C4-2B (cell line): Measurements from ENCODE around the gene OTULINL.

ENCODE experiments used
- ZFX ChIP-seq: fragments of 450-650 bp; IDR thresholded peaks from 2 replicates; pipeline ENCODE4 v1.6.1; 2017
- TF ChIP-seq, protein P1 (sequence below): fragments of 450-650 bp; conservative IDR thresholded peaks from 2 replicates; pipeline ENCODE4 v1.5.1; 2017; ENCODE audit warnings: mild to moderate bottlenecking

DNA sequence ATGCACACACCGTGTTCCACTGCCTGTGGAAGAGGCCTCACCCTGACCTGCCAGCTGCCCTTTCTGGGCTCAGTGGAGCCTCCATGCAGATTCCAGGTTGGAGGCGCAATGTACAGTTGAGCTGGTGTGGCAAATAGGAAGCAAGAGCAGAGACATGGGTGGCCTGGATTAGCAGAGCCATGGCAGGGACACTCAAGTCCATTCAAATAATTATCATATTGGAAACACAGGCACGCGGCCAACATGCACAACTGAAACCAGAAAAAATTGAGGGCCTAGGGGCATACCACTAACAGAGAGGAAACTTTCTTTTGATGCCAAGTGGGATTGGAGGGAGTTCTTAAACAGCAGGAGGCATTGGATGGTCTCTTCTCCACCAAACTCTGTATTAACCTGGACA lies 35.8 kb downstream of the OTULINL start:
- TF ChIP-seq, protein P1, sequence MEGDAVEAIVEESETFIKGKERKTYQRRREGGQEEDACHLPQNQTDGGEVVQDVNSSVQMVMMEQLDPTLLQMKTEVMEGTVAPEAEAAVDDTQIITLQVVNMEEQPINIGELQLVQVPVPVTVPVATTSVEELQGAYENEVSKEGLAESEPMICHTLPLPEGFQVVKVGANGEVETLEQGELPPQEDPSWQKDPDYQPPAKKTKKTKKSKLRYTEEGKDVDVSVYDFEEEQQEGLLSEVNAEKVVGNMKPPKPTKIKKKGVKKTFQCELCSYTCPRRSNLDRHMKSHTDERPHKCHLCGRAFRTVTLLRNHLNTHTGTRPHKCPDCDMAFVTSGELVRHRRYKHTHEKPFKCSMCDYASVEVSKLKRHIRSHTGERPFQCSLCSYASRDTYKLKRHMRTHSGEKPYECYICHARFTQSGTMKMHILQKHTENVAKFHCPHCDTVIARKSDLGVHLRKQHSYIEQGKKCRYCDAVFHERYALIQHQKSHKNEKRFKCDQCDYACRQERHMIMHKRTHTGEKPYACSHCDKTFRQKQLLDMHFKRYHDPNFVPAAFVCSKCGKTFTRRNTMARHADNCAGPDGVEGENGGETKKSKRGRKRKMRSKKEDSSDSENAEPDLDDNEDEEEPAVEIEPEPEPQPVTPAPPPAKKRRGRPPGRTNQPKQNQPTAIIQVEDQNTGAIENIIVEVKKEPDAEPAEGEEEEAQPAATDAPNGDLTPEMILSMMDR, result no peak
- no peak for TF ChIP-seq ZFX
